Type B pancreatic cell (in vitro differentiated cells): ENCODE data around the gene ZW10. TPM values are rescaled to one million over a fixed set of nuclear protein-coding genes. Genes with fewer than 3 reads are reported as not detected.
"Not testable (repeated sequence)": the region's sequence is repeated elsewhere in the genome, so short reads cannot be mapped to it uniquely, and the experiment has no call there.

ENCODE experiments used
- DNase-seq: peaks from one replicate; pipeline ENCODE4 v3.0.0; 2021; ENCODE audit warnings: mixed read lengths; ENCODE audit not compliant: unreplicated experiment; ENCODE audit errors: extremely low spot score
- H3K27ac Mint-ChIP-seq: 2 replicates; pipeline ENCODE4 v1.8.0; 2021; ENCODE audit warnings: mild to moderate bottlenecking, mixed read lengths
- H3K27me3 Mint-ChIP-seq: 2 replicates; pipeline ENCODE4 v1.8.0; 2021; ENCODE audit warnings: mixed read lengths
- H3K36me3 Mint-ChIP-seq: 2 replicates; pipeline ENCODE4 v1.8.0; 2021; ENCODE audit warnings: mixed read lengths
- H3K4me1 Mint-ChIP-seq: one replicate; pipeline ENCODE4 v1.8.0; 2021; ENCODE audit warnings: mixed read lengths; ENCODE audit not compliant: unreplicated experiment
- H3K4me3 Mint-ChIP-seq: 2 replicates; pipeline ENCODE4 v1.8.0; 2021; ENCODE audit warnings: mild to moderate bottlenecking, mixed read lengths
- H3K9me3 Mint-ChIP-seq: 2 replicates; pipeline ENCODE4 v1.8.0; 2021; ENCODE audit warnings: mixed read lengths
- CTCF ChIP-seq: fragments of 200-600 bp; sonication (generic); conservative IDR thresholded peaks from 2 replicates; pipeline ENCODE4 v1.5.0; 2021; ENCODE audit warnings: antibody characterized with exemption, mild to moderate bottlenecking
- total RNA-seq: library from RNA; stranded (reverse); gene quantifications from 2 replicates; pipeline ENCODE4 v1.2.1, GENCODE V29; 2021; ENCODE audit warnings: low replicate concordance

The ZW10 gene
- total RNA-seq, 1 donor from 2014 or later = 21.9 TPM

- TF ChIP-seq CTCF = no peak
- H3K4me1 Mint-ChIP-seq = no peaks in the 10 kb centered on the region
- no peak overlapping the region for H3K4me3 Mint-ChIP-seq
- H3K27ac Mint-ChIP-seq = no peak overlapping the region
- H3K9me3 Mint-ChIP-seq = no peaks in the 10 kb centered on the region
- peaks cover 21% of the 10 kb centered on the region for H3K27me3 Mint-ChIP-seq
- no peaks in the 10 kb centered on the region for H3K36me3 Mint-ChIP-seq
- DNase-seq = no peak
Observed at GRCh38 chr11:113789675-113790320, 16.3 kb upstream of the ZW10 start.

- not testable (repeated sequence) for H3K4me1 Mint-ChIP-seq, H3K4me3 Mint-ChIP-seq, H3K9me3 Mint-ChIP-seq
Observed at GRCh38 chr11:113789016-113789415, 15.5 kb upstream of the ZW10 start.

GRCh38 chr11:113782134-113782533, 8.6 kb upstream of the ZW10 start:
- Mint-ChIP-seq H3K36me3 (no peaks in the 10 kb centered on the region), H3K4me1 (no peaks in the 10 kb centered on the region), H3K27ac (no peak overlapping the region), H3K27me3 (peaks cover 41% of the 10 kb centered on the region), H3K4me3 (no peak overlapping the region), H3K9me3 (no peaks in the 10 kb centered on the region)
- TF ChIP-seq CTCF = no peak
- no peak for DNase-seq

More at GRCh38 chr11:113789016-113789415, 15.5 kb upstream of the ZW10 start:
- peaks cover 28% of the 10 kb centered on the region for H3K27me3 Mint-ChIP-seq
- not testable (repeated sequence) for DNase-seq, H3K27ac Mint-ChIP-seq, H3K36me3 Mint-ChIP-seq

GRCh38 chr11:113781682-113782081, 8.2 kb upstream of the ZW10 start:
- no peak for TF ChIP-seq CTCF
- Mint-ChIP-seq H3K27me3 (peaks cover 45% of the 10 kb centered on the region), H3K36me3 (no peaks in the 10 kb centered on the region), H3K9me3 (no peaks in the 10 kb centered on the region), H3K4me3 (no peak overlapping the region), H3K27ac (peak overlapping the region; percentile 6), H3K4me1 (no peaks in the 10 kb centered on the region)
- no peak for DNase-seq

GRCh38 chr11:113779496-113779895, 6.0 kb upstream of the ZW10 start, which contains the start of gene CLDN25:
CLDN25 (plus strand) TSS chr11:113779796; CDS start chr11:113779796, 0 bp downstream.
- peaks cover 57% of the 10 kb centered on the region for H3K27me3 Mint-ChIP-seq
- TF ChIP-seq CTCF = no peak
- no peaks in the 10 kb centered on the region for H3K36me3 Mint-ChIP-seq
- DNase-seq = no peak
- no peaks in the 10 kb centered on the region for H3K4me1 Mint-ChIP-seq
- H3K4me3 Mint-ChIP-seq = no peak within 1 kb of the TSS
- H3K27ac Mint-ChIP-seq = no peak within 1 kb of the TSS
- H3K9me3 Mint-ChIP-seq = no peaks in the 10 kb centered on the region

GRCh38 chr11:113778111-113778910, 4.8 kb upstream of the ZW10 start:
- TF ChIP-seq CTCF = no peak
- Mint-ChIP-seq H3K4me3 (peak overlapping the region; percentile 40), H3K9me3 (no peaks in the 10 kb centered on the region), H3K36me3 (no peaks in the 10 kb centered on the region), H3K4me1 (peaks cover 5% of the 10 kb centered on the region), H3K27ac (peak overlapping the region; percentile 76), H3K27me3 (peaks cover 52% of the 10 kb centered on the region)
- no peak for DNase-seq
